ENCODE data around the gene EGFR. TPM values are rescaled to one million over a fixed set of nuclear protein-coding genes. Genes with fewer than 3 reads are reported as not detected.

Gene EGFR
- total RNA-seq, 1 experiment from 2014 or later, result not detected

- H4K20me1 ChIP-seq (ENCODE audit: insufficient read depth, low read depth, low read length), result no peaks in the 10 kb centered on the region
- H3K9ac ChIP-seq (ENCODE audit: low read length), result no peak overlapping the region
- no peaks in the 10 kb centered on the region for H3K4me1 ChIP-seq (ENCODE audit: low read length)
- DNase-seq, result no peak
- no peak overlapping the region for H3K27ac ChIP-seq (ENCODE audit: low read length)
- no peaks in the 10 kb centered on the region for H3K9me3 ChIP-seq (ENCODE audit: low read length)
- no peaks in the 10 kb centered on the region for H3K9me2 ChIP-seq (replicated peaks; ENCODE audit: insufficient read depth, low read length)
- H3K79me2 ChIP-seq (ENCODE audit: low read length), result no peaks in the 10 kb centered on the region
- no peak overlapping the region for H2AFZ ChIP-seq (ENCODE audit: low read length)
- no peaks in the 10 kb centered on the region; the same call in 1 of the 2 replicates for H3K27me3 ChIP-seq (ENCODE audit: low read length)
- no peak overlapping the region for H3K4me3 ChIP-seq (ENCODE audit: low read length)
- H3K4me2 ChIP-seq (ENCODE audit: low read depth, low read length, poor library complexity, severe bottlenecking), result no peak overlapping the region
- H3K36me3 ChIP-seq (ENCODE audit: insufficient read depth, low read length), result no peaks in the 10 kb centered on the region
Measured at GRCh38 chr7:55191161-55191925, 172.5 kb downstream of the EGFR start.

- H3K27ac ChIP-seq (ENCODE audit: low read length), result no peak overlapping the region
Measured at GRCh38 chr7:55191926-55192692, 173.3 kb downstream of the EGFR start.

GRCh38 chr7:55192723-55193122, 173.9 kb downstream of the EGFR start:
- Histone ChIP-seq H3K27me3 (ENCODE audit: low read length) (no peaks in the 10 kb centered on the region; the same call in 1 of the 2 replicates), H3K79me2 (ENCODE audit: low read length) (no peaks in the 10 kb centered on the region), H3K4me1 (ENCODE audit: low read length) (no peaks in the 10 kb centered on the region), H3K9ac (ENCODE audit: low read length) (no peak overlapping the region), H3K27ac (ENCODE audit: low read length) (no peak overlapping the region), H3K4me2 (ENCODE audit: low read depth, low read length, poor library complexity, severe bottlenecking) (no peak overlapping the region), H4K20me1 (ENCODE audit: insufficient read depth, low read depth, low read length) (no peaks in the 10 kb centered on the region), H3K36me3 (ENCODE audit: insufficient read depth, low read length) (no peaks in the 10 kb centered on the region), H3K9me2 (replicated peaks; ENCODE audit: insufficient read depth, low read length) (no peaks in the 10 kb centered on the region), H2AFZ (ENCODE audit: low read length) (no peak overlapping the region), H3K9me3 (ENCODE audit: low read length) (no peaks in the 10 kb centered on the region), H3K4me3 (ENCODE audit: low read length) (no peak overlapping the region)
- DNase-seq, result no peak

More at GRCh38 chr7:55191926-55192692, 173.3 kb downstream of the EGFR start:
- Histone ChIP-seq H3K9ac (ENCODE audit: low read length) (no peak overlapping the region), H3K27me3 (ENCODE audit: low read length) (no peaks in the 10 kb centered on the region; the same call in 1 of the 2 replicates), H3K4me1 (ENCODE audit: low read length) (no peaks in the 10 kb centered on the region), H3K9me3 (ENCODE audit: low read length) (no peaks in the 10 kb centered on the region), H3K4me3 (ENCODE audit: low read length) (no peak overlapping the region), H3K4me2 (ENCODE audit: low read depth, low read length, poor library complexity, severe bottlenecking) (no peak overlapping the region), H3K79me2 (ENCODE audit: low read length) (no peaks in the 10 kb centered on the region), H3K36me3 (ENCODE audit: insufficient read depth, low read length) (no peaks in the 10 kb centered on the region), H2AFZ (ENCODE audit: low read length) (no peak overlapping the region), H4K20me1 (ENCODE audit: insufficient read depth, low read depth, low read length) (no peaks in the 10 kb centered on the region), H3K9me2 (replicated peaks; ENCODE audit: insufficient read depth, low read length) (no peaks in the 10 kb centered on the region)
- no peak for DNase-seq

GRCh38 chr7:55193245-55193644, 174.4 kb downstream of the EGFR start:
- no peaks in the 10 kb centered on the region for H3K9me3 ChIP-seq (ENCODE audit: low read length)
- no peak overlapping the region for H3K4me2 ChIP-seq (ENCODE audit: low read depth, low read length, poor library complexity, severe bottlenecking)
- no peaks in the 10 kb centered on the region for H4K20me1 ChIP-seq (ENCODE audit: insufficient read depth, low read depth, low read length)
- H3K4me3 ChIP-seq (ENCODE audit: low read length), result no peak overlapping the region
- DNase-seq, result no peak
- H3K27me3 ChIP-seq (ENCODE audit: low read length), result no peaks in the 10 kb centered on the region; the same call in 1 of the 2 replicates
- no peaks in the 10 kb centered on the region for H3K36me3 ChIP-seq (ENCODE audit: insufficient read depth, low read length)
- H3K27ac ChIP-seq (ENCODE audit: low read length), result no peak overlapping the region
- H3K4me1 ChIP-seq (ENCODE audit: low read length), result no peaks in the 10 kb centered on the region
- no peak overlapping the region for H3K9ac ChIP-seq (ENCODE audit: low read length)
- H3K9me2 ChIP-seq (replicated peaks; ENCODE audit: insufficient read depth, low read length), result no peaks in the 10 kb centered on the region
- H3K79me2 ChIP-seq (ENCODE audit: low read length), result no peaks in the 10 kb centered on the region
- H2AFZ ChIP-seq (ENCODE audit: low read length), result no peak overlapping the region

GRCh38 chr7:55194522-55194921, 175.7 kb downstream of the EGFR start:
- Histone ChIP-seq H3K79me2 (ENCODE audit: low read length) (no peaks in the 10 kb centered on the region), H3K9me2 (replicated peaks; ENCODE audit: insufficient read depth, low read length) (no peaks in the 10 kb centered on the region), H3K9ac (ENCODE audit: low read length) (no peak overlapping the region), H3K4me2 (ENCODE audit: low read depth, low read length, poor library complexity, severe bottlenecking) (no peak overlapping the region), H4K20me1 (ENCODE audit: insufficient read depth, low read depth, low read length) (no peaks in the 10 kb centered on the region), H3K27me3 (ENCODE audit: low read length) (no peaks in the 10 kb centered on the region; the same call in 1 of the 2 replicates), H3K27ac (ENCODE audit: low read length) (no peak overlapping the region), H3K9me3 (ENCODE audit: low read length) (no peaks in the 10 kb centered on the region), H3K4me1 (ENCODE audit: low read length) (no peaks in the 10 kb centered on the region), H3K36me3 (ENCODE audit: insufficient read depth, low read length) (no peaks in the 10 kb centered on the region), H2AFZ (ENCODE audit: low read length) (no peak overlapping the region), H3K4me3 (ENCODE audit: low read length) (no peak overlapping the region)
- no peak for DNase-seq

GRCh38 chr7:55198634-55199392, 180.0 kb downstream of the EGFR start:
- H3K4me3 ChIP-seq (ENCODE audit: low read length), result no peak overlapping the region
- H3K27me3 ChIP-seq (ENCODE audit: low read length), result no peaks in the 10 kb centered on the region
- H2AFZ ChIP-seq (ENCODE audit: low read length), result no peak overlapping the region
- H3K9me2 ChIP-seq (replicated peaks; ENCODE audit: insufficient read depth, low read length), result no peaks in the 10 kb centered on the region
- no peaks in the 10 kb centered on the region for H3K9me3 ChIP-seq (ENCODE audit: low read length)
- H3K36me3 ChIP-seq (ENCODE audit: insufficient read depth, low read length), result no peaks in the 10 kb centered on the region
- DNase-seq, result no peak
- no peak overlapping the region for H3K27ac ChIP-seq (ENCODE audit: low read length)
- no peaks in the 10 kb centered on the region for H3K4me1 ChIP-seq (ENCODE audit: low read length)
- no peak overlapping the region for H3K9ac ChIP-seq (ENCODE audit: low read length)
- no peak overlapping the region for H3K4me2 ChIP-seq (ENCODE audit: low read depth, low read length, poor library complexity, severe bottlenecking)
- no peaks in the 10 kb centered on the region for H4K20me1 ChIP-seq (ENCODE audit: insufficient read depth, low read depth, low read length)
- no peaks in the 10 kb centered on the region for H3K79me2 ChIP-seq (ENCODE audit: low read length)

GRCh38 chr7:55199418-55199817, 180.6 kb downstream of the EGFR start:
- H2AFZ ChIP-seq (ENCODE audit: low read length), result no peak overlapping the region
- no peak overlapping the region for H3K9ac ChIP-seq (ENCODE audit: low read length)
- no peaks in the 10 kb centered on the region for H4K20me1 ChIP-seq (ENCODE audit: insufficient read depth, low read depth, low read length)
- no peaks in the 10 kb centered on the region for H3K27me3 ChIP-seq (ENCODE audit: low read length)
- H3K4me3 ChIP-seq (ENCODE audit: low read length), result no peak overlapping the region
- no peaks in the 10 kb centered on the region for H3K4me1 ChIP-seq (ENCODE audit: low read length)
- no peak overlapping the region for H3K4me2 ChIP-seq (ENCODE audit: low read depth, low read length, poor library complexity, severe bottlenecking)
- no peak overlapping the region for H3K27ac ChIP-seq (ENCODE audit: low read length)
- DNase-seq, result no peak
- H3K9me2 ChIP-seq (replicated peaks; ENCODE audit: insufficient read depth, low read length), result no peaks in the 10 kb centered on the region
- H3K79me2 ChIP-seq (ENCODE audit: low read length), result no peaks in the 10 kb centered on the region
- 0 out of 2 replicates have a peak, but pooled peaks cover 4% of the 10 kb centered on the region for H3K9me3 ChIP-seq (ENCODE audit: low read length)
- no peaks in the 10 kb centered on the region for H3K36me3 ChIP-seq (ENCODE audit: insufficient read depth, low read length)

- H3K9me3 ChIP-seq (ENCODE audit: low read length), result 0 out of 2 replicates have a peak, but pooled peaks cover 4% of the 10 kb centered on the region
- no peak overlapping the region for H3K27ac ChIP-seq (ENCODE audit: low read length)
- no peak overlapping the region for H2AFZ ChIP-seq (ENCODE audit: low read length)
- H3K9me2 ChIP-seq (replicated peaks; ENCODE audit: insufficient read depth, low read length), result no peaks in the 10 kb centered on the region
- no peaks in the 10 kb centered on the region for H3K4me1 ChIP-seq (ENCODE audit: low read length)
- no peak for DNase-seq
- H3K4me3 ChIP-seq (ENCODE audit: low read length), result no peak overlapping the region
- no peak overlapping the region for H3K9ac ChIP-seq (ENCODE audit: low read length)
- H4K20me1 ChIP-seq (ENCODE audit: insufficient read depth, low read depth, low read length), result no peaks in the 10 kb centered on the region
- H3K4me2 ChIP-seq (ENCODE audit: low read depth, low read length, poor library complexity, severe bottlenecking), result no peak overlapping the region
- H3K27me3 ChIP-seq (ENCODE audit: low read length), result no peaks in the 10 kb centered on the region
- H3K36me3 ChIP-seq (ENCODE audit: insufficient read depth, low read length), result no peaks in the 10 kb centered on the region
- no peaks in the 10 kb centered on the region for H3K79me2 ChIP-seq (ENCODE audit: low read length)
Measured at GRCh38 chr7:55200441-55200840, 181.6 kb downstream of the EGFR start.
